ENCODE results near the gene ANKRD63. TPM values are rescaled to one million over a fixed set of nuclear protein-coding genes. Genes with fewer than 3 reads are reported as not detected.

Gene ANKRD63
- total RNA-seq, 1 experiment from 2014 or later: 0.46 TPM

DNA sequence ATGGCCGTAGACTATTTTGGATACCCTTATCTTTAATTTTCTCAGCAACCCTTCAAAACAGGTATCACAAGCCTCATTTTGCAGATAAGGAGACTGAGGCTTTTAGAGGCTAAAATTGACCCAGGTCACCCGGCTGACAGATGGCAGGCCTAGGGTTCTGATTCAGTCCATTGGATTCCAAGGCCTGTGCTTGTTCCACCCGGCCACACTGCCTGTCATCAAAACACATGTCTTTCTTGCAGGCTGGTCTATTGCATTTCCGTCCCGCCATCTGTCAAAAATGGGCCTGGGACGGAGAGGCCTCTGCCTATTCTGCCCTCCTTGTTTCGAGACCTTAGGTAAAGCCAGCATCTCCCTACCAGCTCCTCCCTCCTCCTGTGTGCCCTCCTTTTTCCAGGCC, 48.8 kb upstream of the ANKRD63 start:
- Histone ChIP-seq H3K27ac (ENCODE audit: insufficient read length, low read depth, low read length) (no peak overlapping the region), H3K9me3 (ENCODE audit: control insufficient read depth, low read depth, low read length) (no peaks in the 10 kb centered on the region), H4K5ac (ENCODE audit: insufficient read length, low read depth, low read length) (no peak overlapping the region), H2AK5ac (ENCODE audit: insufficient read length, low read length) (no peak overlapping the region), H3K79me2 (ENCODE audit: insufficient read depth, low read length) (no peaks in the 10 kb centered on the region), H3K79me1 (ENCODE audit: insufficient read depth, low read depth, low read length, poor library complexity, severe bottlenecking) (no peaks in the 10 kb centered on the region), H3K27me3 (ENCODE audit: insufficient read depth, low read length) (no peaks in the 10 kb centered on the region), H2BK20ac (ENCODE audit: low read depth, low read length, poor library complexity, severe bottlenecking) (no peak overlapping the region), H4K91ac (ENCODE audit: insufficient read length, low read depth, low read length) (no peak overlapping the region), H3K56ac (ENCODE audit: insufficient read length, low read depth, low read length) (no peak overlapping the region), H3K23me2 (ENCODE audit: insufficient read length, low read depth, low read length, poor library complexity, severe bottlenecking) (no peaks in the 10 kb centered on the region), H2BK15ac (ENCODE audit: low read depth, low read length) (no peak overlapping the region), H2BK12ac (ENCODE audit: insufficient read length, low read depth, low read length) (no peak overlapping the region), H3T11ph (ENCODE audit: low read length) (no peak overlapping the region), H3K14ac (ENCODE audit: insufficient read depth, low read length) (no peak overlapping the region), H3K18ac (ENCODE audit: insufficient read length, low read depth, low read length) (no peak overlapping the region), H3K9ac (ENCODE audit: extremely low read depth, insufficient read length, low read length) (no peak overlapping the region), H3K23ac (ENCODE audit: insufficient read length, low read depth, low read length) (no peak overlapping the region), H4K8ac (replicated peaks; ENCODE audit: insufficient read length, low read depth, low read length) (no peak overlapping the region), H2BK120ac (ENCODE audit: low read depth, low read length, poor library complexity, severe bottlenecking) (no peak overlapping the region), H2BK5ac (ENCODE audit: insufficient read length, low read length) (no peak overlapping the region), H2AFZ (ENCODE audit: low read length) (no peak overlapping the region), H3K4me1 (ENCODE audit: insufficient read depth, low read length) (peaks cover 18% of the 10 kb centered on the region; the same call in 1 of the 2 replicates), H3K4ac (ENCODE audit: low read depth, low read length) (no peak overlapping the region), H3K4me2 (ENCODE audit: insufficient read depth, insufficient read length, low read length) (no peak overlapping the region), H4K20me1 (ENCODE audit: control insufficient read depth, insufficient read depth, insufficient read length) (no peaks in the 10 kb centered on the region)
- H3K36me3 Mint-ChIP-seq (ENCODE audit: insufficient read depth in 1 of 3, low read depth in 3 of 3): peaks cover 4 to 19% (median 8%) of the 10 kb centered on the region in 3 experiments; a peak in 6 of 7 replicates
- DNase-seq: no peak
- H3K4me3 Mint-ChIP-seq: no peak overlapping the region
- H3K9me3 Mint-ChIP-seq: peaks cover 0 to 4% of the 10 kb centered on the region in 2 experiments; a peak in 1 of 5 replicates
- TF ChIP-seq, protein P1, sequence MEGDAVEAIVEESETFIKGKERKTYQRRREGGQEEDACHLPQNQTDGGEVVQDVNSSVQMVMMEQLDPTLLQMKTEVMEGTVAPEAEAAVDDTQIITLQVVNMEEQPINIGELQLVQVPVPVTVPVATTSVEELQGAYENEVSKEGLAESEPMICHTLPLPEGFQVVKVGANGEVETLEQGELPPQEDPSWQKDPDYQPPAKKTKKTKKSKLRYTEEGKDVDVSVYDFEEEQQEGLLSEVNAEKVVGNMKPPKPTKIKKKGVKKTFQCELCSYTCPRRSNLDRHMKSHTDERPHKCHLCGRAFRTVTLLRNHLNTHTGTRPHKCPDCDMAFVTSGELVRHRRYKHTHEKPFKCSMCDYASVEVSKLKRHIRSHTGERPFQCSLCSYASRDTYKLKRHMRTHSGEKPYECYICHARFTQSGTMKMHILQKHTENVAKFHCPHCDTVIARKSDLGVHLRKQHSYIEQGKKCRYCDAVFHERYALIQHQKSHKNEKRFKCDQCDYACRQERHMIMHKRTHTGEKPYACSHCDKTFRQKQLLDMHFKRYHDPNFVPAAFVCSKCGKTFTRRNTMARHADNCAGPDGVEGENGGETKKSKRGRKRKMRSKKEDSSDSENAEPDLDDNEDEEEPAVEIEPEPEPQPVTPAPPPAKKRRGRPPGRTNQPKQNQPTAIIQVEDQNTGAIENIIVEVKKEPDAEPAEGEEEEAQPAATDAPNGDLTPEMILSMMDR (conservative IDR thresholded peaks at IDR 0.05): no peak
- no CpG with 5 or more reads among the region's 7 CpGs for WGBS (ENCODE audit: extremely low coverage, insufficient read length, low lambda C conversion rate)
- peak overlapping the region in 1 of 3 experiments; percentile 59; a peak in 1 of 7 replicates for H3K27ac Mint-ChIP-seq
- peaks cover 45 to 54% of the 10 kb centered on the region in 2 experiments for H3K4me1 Mint-ChIP-seq
- peaks cover 2% of the 10 kb centered on the region for H3K27me3 Mint-ChIP-seq (ENCODE audit: low read depth)
